NCI-H2081 (cell line): ENCODE data around the gene TSN.

Source experiments
- DNase-seq, 2 experiments: peaks; one replicate each; lab custom pipeline; 2025; lab: John Stamatoyannopoulos, UW

TSN gene

GRCh38 chr2:121746071-121746578, 9.3 kb upstream of the TSN start:
- no peak for DNase-seq

GRCh38 chr2:121748202-121748601, 7.2 kb upstream of the TSN start:
- no peak for DNase-seq

GRCh38 chr2:121754851-121755236, 607 bp upstream of the TSN start:
- DNase-seq = no peak

GRCh38 chr2:121764681-121765228, 9.3 kb downstream of the TSN start:
- no peak for DNase-seq

- DNase-seq = no peak
These were observed 11.2 kb downstream of the TSN start for GRCh38 chr2:121766624-121767023.

GRCh38 chr2:121768143-121768755, 12.8 kb downstream of the TSN start:
- DNase-seq = no peak

GRCh38 chr2:121771976-121772742, 16.7 kb downstream of the TSN start:
- DNase-seq = peak in 1 of 2 experiments; percentile 59

GRCh38 chr2:121774235-121774634, 18.8 kb downstream of the TSN start:
- no peak for DNase-seq

- no peak for DNase-seq
These were observed 20.9 kb downstream of the TSN start for GRCh38 chr2:121776361-121776760.

- DNase-seq = no peak
These were observed 21.6 kb downstream of the TSN start for GRCh38 chr2:121776885-121777698.

GRCh38 chr2:121777699-121778058, 22.2 kb downstream of the TSN start:
- DNase-seq = peak in 1 of 2 experiments; percentile 6

GRCh38 chr2:121778741-121779487, 23.5 kb downstream of the TSN start:
- no peak for DNase-seq

- DNase-seq = no peak
These were observed 27.7 kb downstream of the TSN start for GRCh38 chr2:121783180-121783579.

GRCh38 chr2:121788685-121789084, 33.2 kb downstream of the TSN start:
- DNase-seq = no peak

- no peak for DNase-seq
These were observed 35.0 kb downstream of the TSN start for GRCh38 chr2:121790276-121790956.

GRCh38 chr2:121791290-121791689, 35.8 kb downstream of the TSN start:
- no peak for DNase-seq

GRCh38 chr2:121791801-121792221, 36.4 kb downstream of the TSN start:
- DNase-seq = peak in 1 of 2 experiments; percentile 47

- DNase-seq = no peak
These were observed 38.4 kb downstream of the TSN start for GRCh38 chr2:121793816-121794215.

- no peak for DNase-seq
These were observed 38.8 kb downstream of the TSN start for GRCh38 chr2:121794233-121794632.

- DNase-seq = no peak
These were observed 40.8 kb downstream of the TSN start for GRCh38 chr2:121796239-121796638.

GRCh38 chr2:121798617-121799016, 43.2 kb downstream of the TSN start:
- DNase-seq = no peak
